ENCODE results near the gene MTMR2. TPM values are rescaled to one million over a fixed set of nuclear protein-coding genes. Genes with fewer than 3 reads are reported as not detected.

MTMR2 gene
- total RNA-seq, 1 experiment from 2014 or later: 29.1 TPM

DNA sequence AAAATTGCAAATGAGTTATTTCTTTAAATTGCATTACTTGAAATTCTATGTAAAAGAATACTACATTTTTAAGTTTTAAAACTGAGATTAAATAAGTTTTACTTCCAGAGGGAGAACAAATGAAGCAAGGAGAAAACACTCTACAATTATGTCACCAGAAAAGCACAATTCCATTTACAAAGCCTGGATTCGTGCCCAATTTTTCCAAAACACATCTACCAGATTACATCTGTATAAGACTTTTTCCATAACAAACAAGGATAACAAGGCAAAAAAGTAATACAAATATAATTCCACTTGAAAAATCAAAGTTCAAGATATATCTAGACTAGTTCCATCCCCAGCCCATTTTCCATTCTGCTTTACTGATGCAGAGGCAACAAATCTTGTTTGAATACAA lies 40.5 kb downstream of the MTMR2 start:
- no peak for ATAC-seq
- Histone ChIP-seq H3K27ac (ENCODE audit: low read depth, low read length) (no peak overlapping the region), H3K4me3 (replicated peaks in 1 of 2; ENCODE audit: low read depth in 1 of 2, low read length in 2 of 2) (no peak overlapping the region), H2AFZ (ENCODE audit: low read depth, low read length, poor library complexity, severe bottlenecking) (no peak overlapping the region), H3K9me3 (ENCODE audit: control insufficient read depth in 1 of 2, insufficient read depth in 1 of 2, low read depth in 1 of 2, low read length in 2 of 2) (no peaks in the 10 kb centered on the region), H3K36me3 (ENCODE audit: control insufficient read depth in 1 of 2, insufficient read depth in 2 of 2, low read length in 2 of 2) (no peaks in the 10 kb centered on the region), H3K4me1 (ENCODE audit: control insufficient read depth in 1 of 2, insufficient read depth in 2 of 2, low read length in 2 of 2) (no peaks in the 10 kb centered on the region), H4K20me1 (ENCODE audit: insufficient read depth) (no peaks in the 10 kb centered on the region), H3K9me2 (ENCODE audit: insufficient read depth) (no peaks in the 10 kb centered on the region), H3K4me2 (ENCODE audit: low read length) (no peak overlapping the region), H3K79me2 (ENCODE audit: insufficient read depth, low read length) (no peaks in the 10 kb centered on the region), H3K27me3 (ENCODE audit: insufficient read depth, low read length) (no peaks in the 10 kb centered on the region), H3K9ac (ENCODE audit: low read length) (no peak overlapping the region)
- ChIA-PET CTCF (no interaction called here), RAD21 (ENCODE audit: low non-redundant PET in 1 of 2, low total read pairs in 2 of 2, uncharacterized antibody in 2 of 2, unreplicated experiment in 2 of 2) (no interaction called here), POLR2A (no interaction called here)
- BruUV-seq (replicated peaks): no TSS peak
- DNase-seq (ENCODE audit: low read depth, low spot score): no peak
- intact Hi-C loops (cut with micrococcal nuclease): no loop called here
- TF ChIP-seq CBX3 (IDR thresholded peaks at IDR 0.05; ENCODE audit: low read depth) (no peak), POLR2AphosphoS5 (IDR thresholded peaks at IDR 0.05; ENCODE audit: low read depth, low read length) (no peak), MAX (IDR thresholded peaks at IDR 0.05) (no peak), ZBTB33 (IDR thresholded peaks at IDR 0.05; ENCODE audit: extremely low read depth, insufficient replicate concordance, low read length) (no peak), ELF1 (IDR thresholded peaks at IDR 0.05; ENCODE audit: borderline replicate concordance, low read depth) (no peak), YY1 (IDR thresholded peaks at IDR 0.05; ENCODE audit: extremely low read depth, insufficient replicate concordance, low read depth, low read length) (no peak), CEBPB (IDR thresholded peaks at IDR 0.05; ENCODE audit: low read depth) (no peak), SP1 (IDR thresholded peaks at IDR 0.05; ENCODE audit: low read depth) (no peak), JUND (IDR thresholded peaks at IDR 0.05) (no peak), POLR2A (IDR thresholded peaks at IDR 0.05; ENCODE audit: borderline replicate concordance, extremely low read depth, insufficient read depth, insufficient read length) (no peak), RAD21 (IDR thresholded peaks at IDR 0.05; ENCODE audit: low read depth) (no peak), CTCF (IDR thresholded peaks at IDR 0.05 in 2 of 3, conservative IDR thresholded peaks at IDR 0.05 in 1 of 3; ENCODE audit: borderline replicate concordance in 1 of 3, insufficient read depth in 1 of 3, low read depth in 2 of 3, low read length in 2 of 3) (no peak), FOSL1 (IDR thresholded peaks at IDR 0.05; ENCODE audit: low read depth) (no peak), EGR1 (IDR thresholded peaks at IDR 0.05; ENCODE audit: low read depth) (no peak), SIN3A (IDR thresholded peaks at IDR 0.05; ENCODE audit: low read depth) (no peak), ZFX (IDR thresholded peaks at IDR 0.05) (no peak)
